Activated CD4-positive, alpha-beta T cell treated with anti-CD3 and anti-CD28 coated beads, Interleukin-2, Interleukin-4, amounts not matched to agents 100 ng/mL and 50 ng/mL, durations not matched to agents 16 hours and 8 hours (primary cell): ENCODE data around the gene CYP3A4.
"Not testable (repeated sequence)": the region's sequence is repeated elsewhere in the genome, so short reads cannot be mapped to it uniquely, and the experiment has no call there.

Source experiments
- DNase-seq: peaks from one replicate; pipeline ENCODE4 v3.0.0-alpha.2; 2020; ENCODE audit warnings: low spot score

The CYP3A4 gene

DNA sequence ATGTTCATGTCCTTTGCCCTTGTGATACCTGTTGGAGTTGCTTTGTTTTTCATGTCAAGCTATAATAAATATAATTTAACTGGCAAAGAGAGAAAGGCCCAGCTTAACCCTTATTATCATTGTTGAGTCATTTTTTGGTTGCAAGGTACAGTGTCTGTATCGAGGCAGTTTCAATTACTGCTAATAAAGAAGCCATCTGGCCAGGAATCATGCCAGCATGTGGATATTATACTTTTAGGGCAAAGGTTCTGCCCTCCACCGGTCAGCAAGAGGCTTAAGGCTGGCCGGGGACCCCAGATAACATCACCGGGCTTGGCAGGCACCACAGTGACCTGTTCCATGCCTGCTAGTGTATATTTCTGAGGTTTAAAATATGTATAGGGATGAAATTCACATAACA is 9.0 kb upstream of the CYP3A4 start:
- no peak for DNase-seq

DNA sequence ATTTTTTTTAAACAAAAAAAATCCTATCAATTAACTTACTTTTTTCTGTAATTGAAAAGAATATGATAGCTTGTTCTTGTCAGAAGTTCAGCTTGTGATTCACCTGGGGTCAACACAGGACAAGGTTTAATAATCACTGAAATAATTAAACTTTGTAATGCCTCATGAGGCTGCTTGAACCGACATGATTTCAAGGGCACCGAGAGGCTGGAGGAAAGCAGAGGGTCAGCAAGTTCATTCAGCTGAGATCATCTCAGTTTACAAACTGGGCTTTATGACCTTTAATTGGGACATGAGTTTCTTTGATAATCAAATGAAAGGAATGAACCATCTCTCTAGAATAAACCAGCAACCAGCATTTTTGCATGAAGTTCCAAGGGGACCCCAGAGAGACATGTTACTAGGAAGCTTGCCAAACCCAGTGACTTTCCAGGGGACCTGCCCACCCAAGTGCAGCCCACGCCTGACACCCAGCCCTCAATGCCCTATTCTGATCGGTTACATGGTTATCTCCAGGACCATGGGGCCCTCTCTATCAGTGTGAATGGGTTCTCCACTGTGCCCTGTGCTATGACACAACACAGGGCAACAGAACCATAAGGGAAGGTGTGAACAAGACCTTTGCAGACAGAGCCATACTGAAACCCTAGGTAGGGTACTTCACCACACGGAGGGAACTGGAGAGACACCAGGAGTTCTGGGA is 7.8 kb upstream of the CYP3A4 start:
- no peak for DNase-seq

DNA sequence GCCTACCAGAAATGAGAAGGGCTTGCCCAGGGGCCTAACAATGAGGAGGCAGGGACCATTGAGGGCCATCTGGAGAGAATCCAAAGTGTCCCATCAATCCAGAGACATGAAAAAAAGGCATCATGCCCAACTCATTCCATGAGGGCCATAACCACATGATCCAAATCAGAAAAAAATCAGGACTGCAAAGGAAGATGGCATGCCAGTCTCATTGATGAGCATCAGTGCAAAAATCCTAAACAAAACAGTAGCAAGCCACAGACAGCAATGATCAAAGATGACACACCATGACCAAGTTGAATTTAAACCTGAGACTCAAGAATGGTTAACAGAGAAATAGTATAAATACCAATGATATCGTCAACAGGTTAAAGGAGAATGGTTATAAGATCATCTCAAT is 7.0 kb upstream of the CYP3A4 start:
- DNase-seq = no peak

DNA sequence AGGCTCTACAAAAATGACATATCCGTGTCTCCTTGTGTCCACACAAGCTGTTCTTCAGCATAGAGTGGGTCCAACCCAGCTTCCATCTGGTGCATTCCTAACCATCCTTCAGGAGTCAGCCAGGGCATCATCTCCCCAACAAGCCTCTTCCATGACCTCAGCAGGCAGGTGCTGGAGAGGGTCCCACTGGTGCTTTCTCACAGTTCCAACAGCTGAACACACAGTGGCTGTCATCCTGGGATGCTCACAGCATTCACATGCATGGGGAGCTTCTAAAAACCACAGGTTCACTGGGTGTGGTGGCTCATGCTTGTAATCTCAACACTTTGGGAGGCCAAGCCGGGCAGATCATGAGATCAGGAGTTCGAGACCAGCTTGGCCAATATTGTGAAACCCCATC is 6.4 kb upstream of the CYP3A4 start:
- DNase-seq = no peak

DNA sequence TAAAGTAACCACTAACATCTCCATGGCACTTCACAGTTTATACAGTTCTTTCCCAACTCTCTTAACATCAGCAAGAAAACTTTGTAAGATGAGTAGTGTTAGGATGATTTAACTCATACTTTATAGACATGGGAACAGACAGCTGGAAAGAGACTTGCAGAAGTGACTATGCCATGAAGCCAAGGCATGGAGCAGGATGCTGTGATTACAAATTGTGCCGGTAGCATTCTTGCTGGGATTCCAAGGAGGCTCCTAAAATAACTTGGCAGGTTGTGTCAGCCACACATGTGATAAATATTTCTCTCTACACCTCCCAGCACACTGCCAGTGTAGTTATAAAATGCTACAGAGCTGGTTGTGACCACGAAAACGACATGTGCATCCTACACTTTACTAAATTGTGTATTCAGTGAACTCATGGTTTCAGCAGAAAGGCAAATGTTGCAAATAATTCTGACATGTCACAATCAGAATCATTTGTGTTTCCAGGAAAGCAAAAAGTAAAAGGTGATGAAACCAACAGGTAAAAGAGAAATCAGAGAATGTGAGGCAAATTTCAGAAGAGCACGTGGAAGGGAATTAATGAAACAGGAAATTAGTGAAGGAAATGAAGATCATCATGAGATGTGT is 5.6 kb upstream of the CYP3A4 start:
- no peak for DNase-seq

DNA sequence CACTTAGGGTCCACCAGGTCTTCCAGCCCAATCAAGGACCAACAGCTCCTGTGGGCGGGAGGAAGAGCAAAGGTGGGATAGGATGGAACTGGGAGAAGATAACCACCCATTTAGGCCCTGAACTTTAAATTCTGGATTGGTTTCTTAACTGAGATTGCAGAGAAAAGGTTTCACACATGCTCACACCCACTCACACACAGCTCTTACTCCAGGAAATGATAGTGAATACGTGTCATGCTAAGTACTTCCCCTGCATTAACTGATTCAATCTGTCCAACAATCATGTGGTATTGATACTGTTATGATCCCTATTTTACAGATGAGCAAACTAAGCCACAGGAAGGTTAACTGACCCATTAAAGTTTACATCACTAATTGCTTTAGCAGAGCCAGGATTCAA is 4.6 kb upstream of the CYP3A4 start:
- no peak for DNase-seq

DNA sequence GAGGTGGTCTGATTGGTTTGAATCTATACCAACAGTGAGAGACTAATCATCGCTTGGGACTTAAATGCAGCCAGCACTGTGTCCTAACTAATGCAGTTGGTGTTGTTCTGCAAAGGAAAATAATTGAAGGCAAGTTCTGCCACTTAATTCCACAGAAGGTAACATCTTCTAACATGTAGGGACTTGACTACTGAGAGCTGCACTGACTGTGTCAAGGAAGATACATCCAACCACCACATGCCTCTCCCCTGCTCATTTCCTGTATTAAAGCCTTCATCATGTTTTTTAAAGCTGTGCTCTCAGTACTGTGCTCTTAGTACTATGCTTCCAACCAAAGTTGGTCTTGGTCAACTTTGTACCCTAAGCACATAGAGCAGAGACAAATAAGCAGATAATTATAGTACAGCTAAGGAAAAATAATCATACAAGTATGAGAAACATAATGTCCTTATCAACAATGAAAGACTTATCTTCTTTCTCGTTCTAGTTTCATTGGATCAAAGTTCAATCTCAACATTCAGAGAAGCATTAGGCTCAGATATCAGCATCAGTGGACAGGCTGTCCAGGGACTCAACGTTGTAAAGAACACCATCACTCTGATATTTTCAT is 2.8 kb upstream of the CYP3A4 start:
- DNase-seq = no peak

DNA sequence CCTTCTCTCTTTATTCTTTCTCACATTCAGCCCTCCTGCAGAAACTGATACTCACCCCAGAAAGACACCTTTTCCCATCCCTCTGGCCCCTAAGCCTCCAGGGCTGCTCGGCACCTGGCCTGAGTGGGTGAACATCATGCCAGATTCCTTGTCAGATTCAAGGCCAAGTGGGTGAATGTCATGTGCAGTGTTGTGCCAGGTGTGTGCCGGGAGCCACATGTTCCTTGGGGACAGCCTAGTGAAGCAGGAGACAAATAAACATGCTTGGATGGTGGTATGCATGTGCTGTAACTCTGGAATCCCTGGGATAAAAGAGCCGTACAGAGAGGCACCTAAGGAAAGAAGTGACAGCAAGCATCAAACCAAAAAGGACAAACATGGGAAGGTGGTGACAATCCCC is 1.7 kb upstream of the CYP3A4 start:
- not testable (repeated sequence) for DNase-seq

DNA sequence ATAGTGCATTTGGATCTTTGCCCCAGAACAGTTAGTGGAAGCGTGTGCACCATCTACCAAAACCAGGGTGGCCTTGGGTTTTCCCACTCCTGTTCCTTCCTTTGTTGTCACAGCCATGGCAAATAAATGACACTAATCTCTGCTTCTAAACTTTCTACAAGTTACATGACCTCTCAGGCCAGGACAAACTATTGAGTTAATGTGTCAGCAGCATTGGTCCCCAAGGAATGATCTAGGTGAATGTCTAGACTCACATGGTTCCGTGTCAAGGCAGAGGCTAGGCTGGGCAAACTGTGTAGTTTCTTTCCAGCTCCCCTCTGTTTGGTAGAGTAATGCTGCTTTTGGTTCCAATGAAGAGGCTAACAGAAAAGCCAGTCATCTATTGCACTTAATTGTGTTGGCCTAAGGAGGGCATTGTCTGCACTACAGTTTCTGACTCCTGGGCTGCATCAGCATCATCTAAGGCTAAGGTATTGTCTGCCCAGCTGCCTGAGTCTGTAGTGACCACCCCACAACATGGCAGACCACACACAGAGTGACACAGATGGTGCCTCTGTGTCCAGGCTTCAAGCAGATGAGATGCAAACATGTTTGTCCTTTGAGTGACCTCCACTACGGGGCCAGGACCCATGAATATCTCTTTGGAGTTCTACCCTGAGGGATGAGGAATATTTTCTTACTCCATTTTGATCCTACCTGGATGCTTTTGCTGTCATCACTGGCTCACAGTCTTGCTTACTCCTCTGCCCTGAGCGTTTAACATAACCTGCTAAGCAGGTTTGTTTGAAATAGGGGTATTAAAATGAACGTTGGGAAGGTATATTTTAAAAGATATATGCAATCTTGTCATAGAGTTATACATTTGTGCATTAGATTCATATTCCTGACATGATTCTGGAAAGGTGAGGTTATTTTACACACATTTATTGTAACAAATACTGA is 1.7 kb downstream of the CYP3A4 start:
- no peak for DNase-seq

DNA sequence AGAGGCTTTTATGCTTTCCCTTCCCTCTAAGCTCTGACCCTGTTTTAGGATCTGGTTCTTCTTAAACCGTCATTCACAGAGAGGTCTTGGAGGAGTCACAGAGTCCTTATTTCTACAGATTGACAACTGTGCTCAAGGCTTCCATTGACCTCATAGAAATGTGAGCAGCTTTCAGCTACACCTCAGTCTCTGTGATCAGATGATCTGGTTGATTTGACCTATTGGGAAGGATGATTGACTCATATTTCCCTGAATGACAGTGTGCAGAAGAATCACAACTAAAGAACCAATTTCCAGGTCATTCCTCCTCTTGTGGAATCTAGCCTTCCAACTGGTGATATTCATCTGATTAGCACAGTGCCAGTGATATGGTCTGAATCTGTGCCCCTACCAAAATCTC is 3.4 kb downstream of the CYP3A4 start:
- DNase-seq = no peak

DNA sequence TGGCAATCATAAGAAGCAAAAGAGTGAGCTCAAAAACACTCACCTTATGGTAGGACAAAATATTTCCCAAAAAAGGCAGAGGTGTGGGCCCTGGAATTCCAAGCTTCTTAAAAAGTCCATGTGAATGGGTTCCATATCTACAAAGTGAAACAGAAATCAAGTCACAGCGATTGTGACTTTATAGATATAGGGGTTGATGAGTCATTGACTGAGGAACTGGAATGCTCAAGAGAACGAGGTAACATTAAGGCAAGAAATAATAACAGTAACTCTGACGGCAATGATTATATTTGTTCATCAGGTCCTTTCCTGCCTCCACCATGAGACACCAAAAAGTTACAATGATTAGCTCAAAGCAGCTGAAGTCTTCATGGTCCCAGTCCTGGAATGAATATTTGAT is 4.0 kb downstream of the CYP3A4 start:
- DNase-seq = no peak

DNA sequence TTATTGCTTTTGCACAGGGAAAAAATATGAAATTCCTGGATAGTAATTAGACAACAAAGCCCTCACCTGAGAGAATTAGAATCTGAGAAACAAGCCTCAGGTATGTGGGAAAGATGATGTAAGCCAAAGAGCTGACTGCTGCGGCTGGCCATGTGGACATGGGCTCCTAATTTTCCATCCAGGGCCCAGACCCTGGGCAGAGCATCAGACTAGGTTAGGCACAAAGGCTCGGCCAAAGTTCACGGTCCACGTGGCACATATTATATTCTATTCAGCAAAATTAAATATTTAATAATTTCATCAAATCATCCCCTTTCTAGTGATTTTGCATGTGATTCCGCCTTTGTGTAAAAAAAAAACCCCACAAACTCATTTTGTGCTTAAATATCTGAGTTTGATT is 5.1 kb downstream of the CYP3A4 start:
- DNase-seq = no peak

DNA sequence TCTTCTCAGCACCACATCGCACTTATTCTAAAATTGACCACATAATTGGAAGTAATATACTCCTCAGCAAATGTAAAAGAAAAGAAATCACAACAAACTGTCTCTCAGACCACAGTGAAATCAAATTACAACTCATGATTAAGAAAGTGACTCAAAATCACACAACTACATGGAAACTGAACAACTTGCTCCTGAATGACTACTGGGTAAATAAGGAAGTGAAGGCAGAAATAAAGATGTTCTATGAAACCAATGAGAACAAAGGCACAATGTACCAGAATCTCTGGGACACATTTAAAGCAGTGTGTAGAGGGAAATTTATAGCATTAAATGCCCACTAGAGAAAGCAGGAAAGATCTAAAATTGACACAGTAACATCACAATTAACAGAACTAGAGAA is 10.6 kb downstream of the CYP3A4 start:
- not testable (repeated sequence) for DNase-seq

DNA sequence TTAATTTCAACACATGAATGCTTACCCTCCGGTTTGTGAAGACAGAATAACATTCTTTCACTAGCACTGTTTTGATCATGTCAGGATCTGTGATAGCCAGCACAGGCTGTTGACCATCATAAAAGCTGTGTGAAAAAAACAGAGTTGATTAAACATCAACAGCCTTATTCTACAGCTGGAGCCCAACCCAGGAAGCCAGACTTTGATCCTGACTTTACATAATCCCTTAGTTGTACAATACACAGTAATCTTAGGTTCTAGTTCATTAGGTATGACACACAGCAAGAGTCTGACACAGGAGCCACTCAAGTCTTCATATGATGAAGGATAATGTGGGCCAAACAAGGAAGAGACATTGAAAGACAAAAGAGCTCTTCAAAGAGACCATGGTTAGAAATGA is 11.4 kb downstream of the CYP3A4 start:
- no peak for DNase-seq

DNA sequence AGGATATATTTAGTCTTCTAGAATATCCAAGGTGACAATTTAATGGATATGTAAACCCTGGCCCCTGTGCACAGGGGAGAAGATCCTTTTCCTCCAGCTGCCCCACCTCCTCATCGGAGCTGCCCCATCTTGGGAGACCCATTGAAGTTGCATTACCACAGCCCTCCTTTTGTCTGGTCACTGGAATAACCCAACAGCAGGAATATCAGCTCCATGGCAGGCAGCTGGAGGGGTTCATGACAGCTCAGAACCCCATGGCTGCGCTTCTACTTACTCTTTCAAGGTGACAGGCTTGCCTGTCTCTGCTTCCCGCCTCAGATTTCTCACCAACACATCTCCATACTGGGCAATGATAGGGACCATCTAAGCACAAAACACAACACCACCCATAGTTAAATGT is 14.5 kb downstream of the CYP3A4 start:
- not testable (repeated sequence) for DNase-seq

DNA sequence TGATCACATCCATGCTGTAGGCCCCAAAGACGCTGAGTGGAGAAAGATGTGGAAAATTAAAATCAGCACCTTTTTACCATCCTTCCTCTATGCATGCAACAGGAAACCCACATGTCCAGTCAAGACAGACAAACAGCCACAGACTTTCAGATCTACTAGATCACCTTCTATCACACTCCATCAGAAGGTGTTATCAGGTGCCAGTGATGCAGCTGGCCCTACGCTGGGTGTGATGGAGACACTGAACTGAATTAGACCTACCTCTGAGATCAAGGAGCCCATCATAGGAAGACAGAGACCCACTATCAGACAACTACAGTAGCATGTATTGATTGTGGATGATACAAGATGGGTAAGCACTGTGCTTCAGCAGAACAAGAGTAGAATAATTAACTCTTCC is 15.5 kb downstream of the CYP3A4 start:
- no peak for DNase-seq

DNA sequence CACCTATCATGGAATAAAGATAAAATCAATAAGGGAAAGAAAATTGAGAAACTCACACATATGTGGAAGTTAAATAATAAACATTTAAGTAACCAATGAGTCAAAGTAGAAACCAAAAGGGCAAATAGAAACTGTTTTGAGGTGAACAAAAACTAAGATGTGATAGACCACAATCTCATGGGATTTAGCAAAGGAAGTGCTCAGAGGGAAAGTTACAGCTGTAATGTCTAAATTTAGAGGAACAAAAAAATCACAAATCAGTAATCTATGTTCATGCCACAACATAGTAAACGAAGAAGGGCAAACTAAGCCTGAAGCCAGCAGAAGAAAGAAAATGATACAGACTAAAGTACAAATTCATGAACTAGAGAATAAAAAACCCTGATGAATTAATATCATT is 16.3 kb downstream of the CYP3A4 start:
- no peak for DNase-seq

DNA sequence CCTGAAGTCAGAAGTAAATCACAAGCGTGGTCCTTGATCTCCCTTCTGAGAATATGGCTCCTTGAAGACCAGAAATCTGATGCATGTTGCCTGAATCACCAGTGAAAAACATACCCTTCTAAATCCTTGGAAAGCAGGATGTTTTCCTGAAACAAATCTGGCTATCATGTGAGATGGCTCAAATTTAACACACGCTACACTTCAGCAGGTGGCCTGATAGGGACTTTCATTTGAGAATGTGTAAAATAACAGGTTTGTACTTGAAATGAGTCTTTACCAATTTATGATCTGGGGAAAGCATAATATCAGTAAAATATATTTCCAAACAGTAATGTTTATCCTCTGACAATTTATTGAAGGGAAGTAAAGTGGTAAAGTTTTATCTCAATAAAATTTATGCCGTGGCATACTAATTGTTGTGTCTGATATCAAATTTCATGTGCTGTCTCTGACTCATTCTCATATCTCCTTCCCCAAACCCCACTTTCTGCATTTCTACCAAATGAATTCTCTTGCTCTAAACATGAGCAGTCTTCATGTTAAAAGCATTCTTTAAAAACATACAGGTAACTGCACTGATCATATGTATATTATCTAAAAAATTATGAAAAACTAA is 17.4 kb downstream of the CYP3A4 start:
- DNase-seq = no peak

DNA sequence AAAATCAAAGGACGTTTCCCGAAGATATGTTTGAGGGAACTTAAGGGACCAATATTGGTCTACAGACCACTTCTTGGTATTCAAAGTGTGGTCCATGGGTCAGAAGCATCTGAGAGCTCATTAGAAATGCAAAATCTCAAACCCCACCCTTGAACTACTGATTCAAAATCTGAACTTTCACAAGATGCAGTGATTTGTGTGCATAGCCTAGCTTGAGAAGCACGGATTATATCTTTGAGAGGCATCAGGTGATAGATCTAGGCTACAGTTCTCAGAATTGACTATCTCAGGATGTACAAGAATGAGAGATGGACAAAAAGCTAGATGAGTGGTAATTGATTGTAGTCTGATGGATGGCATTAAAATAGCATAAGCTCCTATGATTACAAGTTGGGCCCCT is 19.5 kb downstream of the CYP3A4 start:
- DNase-seq = no peak

DNA sequence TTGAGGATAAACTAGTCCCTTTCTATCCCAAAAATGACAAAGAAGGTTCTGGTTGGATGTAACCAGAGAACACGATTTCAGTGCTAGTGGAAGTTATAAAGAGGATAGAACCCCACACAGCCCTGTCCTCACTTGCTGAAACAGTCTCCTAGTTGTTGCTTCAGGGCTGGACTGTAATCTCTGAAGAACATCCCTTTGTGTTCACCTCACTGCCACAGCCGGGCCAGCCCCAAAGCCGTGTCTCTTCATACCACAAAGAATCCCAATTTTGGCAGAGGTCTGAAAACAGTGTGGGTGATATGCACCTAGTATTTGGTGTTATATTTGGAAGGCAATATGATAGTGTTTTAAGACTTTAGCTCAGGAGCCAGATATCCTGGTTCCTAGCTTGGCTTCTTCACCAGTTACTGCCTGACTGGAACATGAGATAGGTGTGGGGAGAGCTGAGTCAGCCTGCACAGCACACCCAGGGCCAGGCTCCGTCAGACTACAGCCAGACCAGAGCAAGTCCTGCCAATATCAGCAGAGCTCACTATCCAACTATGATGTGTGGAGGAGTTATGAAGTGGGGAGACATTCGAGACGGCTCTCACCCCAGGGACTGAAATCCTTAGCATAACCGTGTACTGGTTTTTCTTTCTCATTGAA is 21.2 kb downstream of the CYP3A4 start:
- no peak for DNase-seq

DNA sequence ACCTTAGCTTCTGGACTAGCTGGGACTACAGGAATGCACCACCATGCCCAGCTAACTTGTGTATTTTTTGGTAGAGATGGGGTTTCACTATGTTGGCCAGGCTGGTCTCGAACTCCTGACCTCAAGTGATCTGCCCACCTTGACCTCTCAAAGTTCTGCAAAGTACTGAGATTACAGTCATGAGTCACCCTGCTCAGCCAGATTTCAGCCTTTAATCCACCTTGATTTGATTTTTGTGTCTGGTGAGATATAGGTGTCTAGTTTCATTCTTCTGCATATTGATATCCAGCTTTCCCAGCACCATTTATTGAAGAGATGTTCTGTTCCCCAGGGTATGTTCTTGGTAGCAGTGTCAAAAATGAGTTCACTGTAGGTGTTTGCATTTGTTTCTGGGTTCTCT is 28.9 kb downstream of the CYP3A4 start:
- DNase-seq = no peak

DNA sequence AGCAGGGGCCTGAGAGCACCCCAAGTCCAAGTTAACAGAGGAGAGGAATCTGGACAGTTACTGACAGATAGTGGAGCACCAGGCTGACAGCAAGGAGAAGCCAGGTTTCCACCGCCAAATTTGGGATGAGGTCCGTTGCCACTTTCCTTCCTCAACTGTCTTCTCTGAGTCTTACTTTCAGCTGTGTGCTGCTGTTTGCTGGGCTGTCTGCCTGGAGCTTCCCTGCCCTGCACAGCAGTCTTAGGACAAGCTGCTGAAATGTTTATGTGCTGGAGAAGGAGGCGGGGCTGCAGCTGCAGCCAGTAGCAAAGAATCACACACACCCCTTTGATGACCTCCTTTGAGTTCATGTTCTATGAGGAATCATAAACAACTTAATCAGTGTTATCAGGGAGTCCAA is 31.6 kb downstream of the CYP3A4 start:
- no peak for DNase-seq
